ENCODE data around the gene ELANE. TPM values are rescaled to one million over a fixed set of nuclear protein-coding genes. Genes with fewer than 3 reads are reported as not detected.
"Not testable (repeated sequence)": the region's sequence is repeated elsewhere in the genome, so short reads cannot be mapped to it uniquely, and the experiment has no call there.

ELANE gene
- total RNA-seq, 3 donors from 2014 or later (not counting 1 experiment from before 2014, with no cell fraction given) = 1.7 to 1.8 TPM; not detected in 1

- no peaks in the 10 kb centered on the region for H3K4me1 ChIP-seq (ENCODE audit: control insufficient read depth, insufficient read depth, low read length)
- intact Hi-C loops (cut with micrococcal nuclease) = no loop called here
Measured at GRCh38 chr19:853014-853585, 997 bp downstream of the ELANE start.

GRCh38 chr19:853614-854220 lies 1.6 kb downstream of the ELANE start:
- intact Hi-C loops (cut with micrococcal nuclease); ATAC-seq; H3K4me3 ChIP-seq (ENCODE audit: low read length); H3K27ac ChIP-seq (ENCODE audit: low read length); DNase-seq; H3K9me3 ChIP-seq (ENCODE audit: control insufficient read depth, insufficient read depth, low read length); H3K4me1 ChIP-seq (ENCODE audit: control insufficient read depth, insufficient read depth, low read length); H3K36me3 ChIP-seq (ENCODE audit: control insufficient read depth, insufficient read depth, low read length); H3K4me1 Mint-ChIP-seq; H3K27me3 ChIP-seq (ENCODE audit: control insufficient read depth, insufficient read depth, low read length); H3K36me3 Mint-ChIP-seq; H3K9me3 Mint-ChIP-seq; H3K27ac Mint-ChIP-seq; H3K4me3 Mint-ChIP-seq: not testable (repeated sequence)
- WGBS (ENCODE audit: insufficient coverage) = 85% methylated on average over 9 of the region's 17 CpGs
- peaks cover 4 to 16% of the 10 kb centered on the region in 2 donors for H3K27me3 Mint-ChIP-seq (ENCODE audit: low read depth in 2 of 2)

More at GRCh38 chr19:853014-853585, 997 bp downstream of the ELANE start:
- Histone ChIP-seq H3K27ac (ENCODE audit: low read length) (no peak overlapping the region), H3K9me3 (ENCODE audit: control insufficient read depth, insufficient read depth, low read length) (no peaks in the 10 kb centered on the region), H3K4me3 (ENCODE audit: low read length) (no peak overlapping the region), H3K36me3 (ENCODE audit: control insufficient read depth, insufficient read depth, low read length) (no peaks in the 10 kb centered on the region), H3K27me3 (ENCODE audit: control insufficient read depth, insufficient read depth, low read length) (peaks cover 4% of the 10 kb centered on the region)
- Mint-ChIP-seq H3K9me3 (no peaks in the 10 kb centered on the region), H3K36me3 (no peaks in the 10 kb centered on the region), H3K27ac (no peak overlapping the region), H3K4me1 (peaks cover 0 to 4% of the 10 kb centered on the region in 2 donors), H3K27me3 (ENCODE audit: low read depth in 2 of 2) (peaks cover 0 to 11% of the 10 kb centered on the region in 2 donors), H3K4me3 (no peak overlapping the region)
- no peak for TF ChIP-seq CTCF (IDR thresholded peaks at IDR 0.05)
- ATAC-seq = no peak
- DNase-seq = no peak
- WGBS (ENCODE audit: insufficient coverage) = 43% methylated on average over 61 of the region's 67 CpGs

GRCh38 chr19:854549-854948 lies 2.4 kb downstream of the ELANE start:
- Mint-ChIP-seq H3K27me3 (ENCODE audit: low read depth in 2 of 2) (peaks cover 7 to 11% of the 10 kb centered on the region in 2 donors), H3K4me1 (peaks cover 0 to 4% of the 10 kb centered on the region in 2 donors), H3K9me3 (no peaks in the 10 kb centered on the region), H3K4me3 (no peak overlapping the region), H3K36me3 (no peaks in the 10 kb centered on the region), H3K27ac (no peak overlapping the region)
- DNase-seq (no peak), ATAC-seq (no peak)
- Histone ChIP-seq H3K4me1 (ENCODE audit: control insufficient read depth, insufficient read depth, low read length) (peaks cover 3% of the 10 kb centered on the region), H3K4me3 (ENCODE audit: low read length) (no peak overlapping the region), H3K27ac (ENCODE audit: low read length) (no peak overlapping the region), H3K36me3 (ENCODE audit: control insufficient read depth, insufficient read depth, low read length) (no peaks in the 10 kb centered on the region), H3K9me3 (ENCODE audit: control insufficient read depth, insufficient read depth, low read length) (no peaks in the 10 kb centered on the region), H3K27me3 (ENCODE audit: control insufficient read depth, insufficient read depth, low read length) (peaks cover 6% of the 10 kb centered on the region)
- WGBS (ENCODE audit: insufficient coverage) = 100% methylated on average over 4 of the region's 6 CpGs
- TF ChIP-seq CTCF (IDR thresholded peaks at IDR 0.05) = no peak
- intact Hi-C loops (cut with micrococcal nuclease) = no loop called here

GRCh38 chr19:855142-855541 lies 3.0 kb downstream of the ELANE start:
- Histone ChIP-seq H3K9me3 (ENCODE audit: control insufficient read depth, insufficient read depth, low read length) (no peaks in the 10 kb centered on the region), H3K4me1 (ENCODE audit: control insufficient read depth, insufficient read depth, low read length) (peaks cover 7% of the 10 kb centered on the region), H3K4me3 (ENCODE audit: low read length) (no peak overlapping the region), H3K36me3 (ENCODE audit: control insufficient read depth, insufficient read depth, low read length) (no peaks in the 10 kb centered on the region), H3K27ac (ENCODE audit: low read length) (no peak overlapping the region), H3K27me3 (ENCODE audit: control insufficient read depth, insufficient read depth, low read length) (peaks cover 7% of the 10 kb centered on the region)
- Mint-ChIP-seq H3K36me3 (no peaks in the 10 kb centered on the region), H3K4me1 (peaks cover 0 to 4% of the 10 kb centered on the region in 2 donors), H3K9me3 (no peaks in the 10 kb centered on the region), H3K4me3 (no peak overlapping the region), H3K27ac (no peak overlapping the region), H3K27me3 (ENCODE audit: low read depth in 2 of 2) (peaks cover 7 to 11% of the 10 kb centered on the region in 2 donors)
- intact Hi-C loops (cut with micrococcal nuclease) = no loop called here
- TF ChIP-seq CTCF (IDR thresholded peaks at IDR 0.05) = no peak
- 87% methylated on average over 12 of the region's 12 CpGs for WGBS (ENCODE audit: insufficient coverage)
- DNase-seq (no peak), ATAC-seq (no peak)

Measured in natural killer cell (primary cell).